Activated T-helper 17 cell treated with anti-CD3 and anti-CD28 coated beads, Interleukin-2, amount 50 U/mL, for 72 hours (primary cell): Measurements from ENCODE around the gene SH3GLB2. TPM values are rescaled to one million over a fixed set of nuclear protein-coding genes. Genes with fewer than 3 reads are reported as not detected.
"Not testable (repeated sequence)": the region's sequence is repeated elsewhere in the genome, so short reads cannot be mapped to it uniquely, and the experiment has no call there.

ENCODE experiments used
- ATAC-seq: fragments of 150-1000 bp; cut with Tn5 transposase; replicated peaks from 2 replicates; pipeline ENCODE4 v1.10.0; 2021; ENCODE audit warnings: mild to moderate bottlenecking, moderate library complexity
- H3K27ac Mint-ChIP-seq: one replicate; pipeline ENCODE4 v1.8.0; 2022; ENCODE audit warnings: mixed read lengths
- H3K27me3 Mint-ChIP-seq: one replicate; pipeline ENCODE4 v1.8.0; 2022; ENCODE audit warnings: mixed read lengths
- H3K36me3 Mint-ChIP-seq: one replicate; pipeline ENCODE4 v1.8.0; 2022; ENCODE audit warnings: low read depth, mild to moderate bottlenecking, mixed read lengths
- H3K4me1 Mint-ChIP-seq: one replicate; pipeline ENCODE4 v1.8.0; 2022; ENCODE audit warnings: mixed read lengths
- H3K4me3 Mint-ChIP-seq: one replicate; pipeline ENCODE4 v1.8.0; 2022; ENCODE audit warnings: mild to moderate bottlenecking, mixed read lengths
- H3K9me3 Mint-ChIP-seq: one replicate; pipeline ENCODE4 v1.8.0; 2022; ENCODE audit warnings: mixed read lengths
- total RNA-seq, 2 donors: library from RNA; stranded (reverse); gene quantifications; one replicate each; pipeline ENCODE4 v1.2.3, GENCODE V29; 2022

SH3GLB2 gene
- total RNA-seq, 2 donors from 2014 or later: 57.7 to 76.0 TPM

DNA sequence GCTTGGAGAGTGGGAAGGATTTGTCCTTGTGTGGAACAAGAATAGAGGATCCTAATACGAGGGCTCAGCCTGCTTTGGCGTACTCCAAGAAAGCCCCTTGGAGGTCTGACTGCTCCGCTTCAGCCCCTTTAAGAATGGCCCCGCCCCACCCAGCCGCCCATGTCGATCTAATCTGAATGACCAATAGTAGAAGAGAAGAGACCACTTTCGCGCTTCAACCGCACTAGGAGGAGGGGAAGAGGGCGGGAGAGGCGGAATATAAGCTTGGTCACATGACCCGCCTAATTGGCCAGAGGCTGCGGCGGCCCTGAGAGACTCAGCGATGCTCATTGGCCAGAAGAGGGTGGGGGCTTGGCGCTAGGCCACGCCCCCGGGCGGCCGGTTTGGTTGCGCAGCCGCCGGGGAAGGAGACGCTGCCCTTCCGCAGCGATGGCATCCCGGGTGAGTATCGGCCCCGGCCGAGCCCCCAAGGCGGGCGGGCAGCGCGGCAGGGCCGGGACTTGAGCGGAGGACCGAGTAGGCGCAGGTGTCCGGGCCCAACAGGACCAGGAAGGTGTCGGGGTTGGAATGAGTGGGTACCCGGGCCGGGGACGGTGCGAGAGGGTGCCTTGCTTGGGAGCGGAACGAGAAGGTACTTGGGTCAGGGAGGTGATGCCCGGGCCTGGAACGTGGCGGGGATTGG is 8.3 kb upstream of the SH3GLB2 start, which contains the start of gene MIGA2:
TSS of gene MIGA2 (plus strand) at position 386 of the 682 bp plus-strand sequence. CDS start 3,969 bp downstream, outside the sequence.
- peak within 1 kb of the TSS; percentile 87 for H3K27ac Mint-ChIP-seq
- peak within 1 kb of the TSS; percentile 93 for H3K4me3 Mint-ChIP-seq
- H3K36me3 Mint-ChIP-seq: peaks cover under 1% of the 10 kb centered on the region
- peak; percentile 99 for ATAC-seq
- no peaks in the 10 kb centered on the region for H3K27me3 Mint-ChIP-seq
- no peaks in the 10 kb centered on the region for H3K9me3 Mint-ChIP-seq
- H3K4me1 Mint-ChIP-seq: peaks cover 8% of the 10 kb centered on the region

DNA sequence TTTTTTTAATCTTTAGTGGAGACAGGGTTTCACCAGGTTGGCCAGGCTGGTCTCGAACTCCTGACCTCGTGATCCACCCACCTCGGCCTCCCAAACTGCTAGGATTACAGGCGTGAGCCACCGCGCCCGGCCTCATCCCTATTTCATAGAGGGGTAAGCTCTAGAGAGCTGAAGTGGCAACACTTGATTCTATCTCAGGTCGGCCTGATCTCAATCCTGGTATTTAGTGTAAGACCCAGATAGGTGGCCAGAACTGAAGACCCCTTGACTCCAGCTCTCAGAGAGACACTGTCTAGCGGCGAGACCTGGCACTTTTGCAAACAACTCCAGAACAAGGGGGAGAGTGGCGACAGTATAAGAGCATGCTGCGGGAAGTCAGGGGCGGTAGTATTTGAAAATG is 7.7 kb upstream of the SH3GLB2 start:
- H3K36me3 Mint-ChIP-seq, H3K9me3 Mint-ChIP-seq, H3K4me1 Mint-ChIP-seq, H3K27me3 Mint-ChIP-seq: not testable (repeated sequence)
- Mint-ChIP-seq H3K27ac (peak overlapping the region; percentile 87), H3K4me3 (peak overlapping the region; percentile 93)
- ATAC-seq: peak; percentile 3

DNA sequence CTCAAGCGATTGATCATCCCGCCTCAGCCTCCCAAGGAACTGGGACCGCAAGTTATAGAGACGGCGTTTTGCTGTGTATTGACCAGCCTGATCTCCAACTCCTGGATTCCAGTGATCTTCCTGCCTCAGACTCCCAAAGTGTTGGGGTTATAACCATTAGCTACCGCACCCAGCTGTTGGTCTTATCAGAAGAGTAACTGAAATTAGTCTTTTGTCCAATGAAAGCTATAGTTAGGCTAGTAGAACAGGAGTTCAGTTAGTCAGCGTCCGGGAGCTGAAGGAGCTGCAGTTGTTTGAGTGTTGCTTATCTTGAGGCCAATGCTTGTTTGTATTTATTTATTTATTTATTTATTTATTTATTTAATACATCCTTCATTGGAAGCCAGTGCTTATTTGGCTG is 5.1 kb upstream of the SH3GLB2 start:
- peaks cover 8% of the 10 kb centered on the region for H3K4me1 Mint-ChIP-seq
- H3K36me3 Mint-ChIP-seq: no peaks in the 10 kb centered on the region

DNA sequence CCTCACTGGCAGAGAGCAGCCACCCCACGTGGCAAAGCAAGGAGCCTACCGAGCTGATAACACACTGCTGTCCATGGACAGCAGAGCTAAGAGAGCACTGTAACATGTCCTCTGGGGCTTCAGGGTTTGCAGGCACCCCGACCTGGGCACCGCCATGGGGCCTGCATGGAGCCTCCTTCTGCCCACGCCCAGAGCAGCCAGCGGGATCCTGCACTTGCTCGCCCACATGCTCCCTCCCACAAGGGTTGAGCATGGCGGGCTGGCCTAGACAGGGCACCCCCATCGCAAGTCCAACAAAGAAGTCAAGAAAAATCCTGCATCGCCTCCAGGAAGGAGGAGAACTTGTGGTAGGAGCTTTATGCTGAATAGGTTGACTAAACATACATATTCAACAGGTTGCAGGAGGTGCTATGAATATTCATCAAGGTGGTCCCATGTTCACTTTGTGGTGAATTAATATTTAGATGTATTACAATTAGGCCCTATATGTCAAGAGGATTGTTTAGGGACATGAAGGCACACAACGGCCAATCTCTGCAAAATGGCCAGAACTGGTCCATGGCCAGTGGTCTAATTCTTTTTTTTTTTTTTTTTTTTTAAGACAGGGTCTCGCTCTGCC is 4.5 kb upstream of the SH3GLB2 start:
- no peaks in the 10 kb centered on the region for H3K27me3 Mint-ChIP-seq
- no peaks in the 10 kb centered on the region for H3K9me3 Mint-ChIP-seq
- no peak overlapping the region for H3K4me3 Mint-ChIP-seq

More for the DNA sequence above, 5.1 kb upstream of the SH3GLB2 start:
- no peak overlapping the region for H3K27ac Mint-ChIP-seq
- no peaks in the 10 kb centered on the region for H3K9me3 Mint-ChIP-seq
- H3K27me3 Mint-ChIP-seq: no peaks in the 10 kb centered on the region
- no peak for ATAC-seq
- no peak overlapping the region for H3K4me3 Mint-ChIP-seq

DNA sequence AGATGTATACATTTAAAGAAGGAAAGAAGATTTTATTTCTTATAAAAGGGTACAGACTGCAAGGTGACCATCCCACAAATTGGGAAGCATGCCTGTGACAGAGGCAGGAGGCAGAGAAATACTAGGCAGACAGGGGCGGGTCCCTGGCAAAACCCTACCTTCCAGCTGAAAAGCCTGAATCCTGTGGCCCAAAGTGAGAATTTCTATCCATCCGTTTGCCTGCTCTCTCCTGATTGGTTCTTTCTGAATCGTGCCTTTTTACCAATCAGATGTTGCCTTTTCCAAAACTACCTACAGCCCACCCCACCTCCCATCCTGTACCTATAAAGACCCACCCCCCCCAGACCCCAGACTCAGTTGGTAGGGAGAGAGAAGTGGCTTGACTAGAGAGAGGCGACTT is 3.4 kb upstream of the SH3GLB2 start:
- no peaks in the 10 kb centered on the region for H3K27me3 Mint-ChIP-seq
- H3K9me3 Mint-ChIP-seq: no peaks in the 10 kb centered on the region
- H3K27ac Mint-ChIP-seq: no peak overlapping the region
- ATAC-seq: no peak
- no peak overlapping the region for H3K4me3 Mint-ChIP-seq
- peaks cover 4% of the 10 kb centered on the region for H3K4me1 Mint-ChIP-seq
- H3K36me3 Mint-ChIP-seq: no peaks in the 10 kb centered on the region

More for the DNA sequence above, 4.5 kb upstream of the SH3GLB2 start:
- Mint-ChIP-seq H3K4me1 (peaks cover 8% of the 10 kb centered on the region), H3K36me3 (no peaks in the 10 kb centered on the region), H3K27ac (no peak overlapping the region)
- ATAC-seq: no peak

DNA sequence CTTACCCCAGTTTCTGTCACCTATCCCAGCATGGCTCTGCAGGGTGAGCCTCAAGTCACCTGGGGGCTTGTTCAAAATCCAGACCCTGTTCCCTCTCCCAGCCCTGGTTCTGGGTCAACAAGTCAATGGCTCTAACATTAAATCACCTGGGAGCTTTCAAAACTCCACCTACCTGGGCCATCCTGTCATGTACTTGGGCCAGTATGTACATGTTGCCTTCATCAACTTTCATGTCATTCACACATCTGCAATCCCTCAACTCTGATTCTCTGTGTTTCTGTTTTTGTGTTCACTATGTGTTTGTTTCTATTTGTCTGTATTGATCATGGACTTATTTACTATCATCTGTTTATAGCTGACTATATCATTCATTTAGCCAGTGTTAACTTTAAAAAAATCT is 2.1 kb upstream of the SH3GLB2 start:
- peaks cover 9% of the 10 kb centered on the region for H3K4me1 Mint-ChIP-seq
- H3K36me3 Mint-ChIP-seq: no peaks in the 10 kb centered on the region
- no peak overlapping the region for H3K4me3 Mint-ChIP-seq
- H3K9me3 Mint-ChIP-seq: no peaks in the 10 kb centered on the region
- no peak for ATAC-seq
- no peak overlapping the region for H3K27ac Mint-ChIP-seq
- H3K27me3 Mint-ChIP-seq: no peaks in the 10 kb centered on the region

DNA sequence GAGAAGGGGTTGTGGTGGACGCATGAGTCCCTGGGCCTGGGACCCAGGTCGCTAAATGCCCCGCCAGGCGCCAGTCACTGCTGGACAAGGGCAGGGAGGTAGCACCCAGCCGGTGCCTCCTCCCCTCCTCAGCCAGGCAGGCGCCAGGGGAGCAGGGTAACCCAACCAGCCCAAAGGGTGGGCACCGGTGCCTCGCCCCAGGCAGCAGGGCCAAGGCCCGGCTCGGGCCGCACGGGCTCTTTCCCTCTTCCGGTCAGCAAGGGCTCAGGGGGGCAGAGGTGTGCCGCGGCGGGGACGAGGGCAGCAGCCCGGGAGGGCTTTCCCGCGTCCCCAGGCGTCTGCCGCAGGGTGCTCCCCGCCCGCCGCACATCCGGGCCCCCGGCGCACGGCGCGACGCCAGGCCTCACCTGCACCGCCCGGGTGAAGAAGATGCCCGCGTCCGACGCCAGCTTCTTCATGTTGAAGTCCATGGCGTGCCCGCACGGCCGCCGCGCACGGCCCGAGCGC is 393 bp downstream of the SH3GLB2 start:
- H3K27ac Mint-ChIP-seq: peak overlapping the region; percentile 87
- H3K4me3 Mint-ChIP-seq: peak overlapping the region; percentile 93
- H3K36me3 Mint-ChIP-seq: no peaks in the 10 kb centered on the region
- H3K27me3 Mint-ChIP-seq: no peaks in the 10 kb centered on the region
- ATAC-seq: peak; percentile 77
- no peaks in the 10 kb centered on the region for H3K9me3 Mint-ChIP-seq
- H3K4me1 Mint-ChIP-seq: peaks cover 11% of the 10 kb centered on the region

DNA sequence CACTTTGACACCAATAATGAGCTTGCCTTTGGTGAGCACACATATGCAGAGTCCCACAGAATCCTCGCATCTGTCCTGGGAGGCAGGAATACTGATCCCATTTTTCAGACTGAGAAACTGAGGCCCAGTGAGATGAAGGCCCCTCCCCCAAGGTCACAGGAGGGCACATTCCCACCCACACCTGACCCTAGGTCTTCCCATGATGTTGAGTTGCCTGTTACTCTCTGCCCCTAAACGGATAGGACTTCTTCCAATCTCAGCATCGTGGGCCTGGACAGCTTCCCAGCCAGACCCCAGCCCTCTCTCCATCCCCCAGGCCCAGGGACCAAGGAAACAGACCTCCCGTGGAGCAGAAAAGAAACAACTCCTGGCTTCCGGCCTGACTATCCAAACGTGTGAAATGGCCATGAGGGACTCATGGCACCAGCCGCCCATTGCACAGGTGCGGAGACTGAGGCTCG is 877 bp downstream of the SH3GLB2 start:
- H3K27ac Mint-ChIP-seq: peak overlapping the region; percentile 87
- no peaks in the 10 kb centered on the region for H3K9me3 Mint-ChIP-seq
- no peak for ATAC-seq
- H3K4me1 Mint-ChIP-seq: peaks cover 14% of the 10 kb centered on the region
- H3K27me3 Mint-ChIP-seq: no peaks in the 10 kb centered on the region
- peak overlapping the region; percentile 93 for H3K4me3 Mint-ChIP-seq
- peaks cover 1% of the 10 kb centered on the region for H3K36me3 Mint-ChIP-seq

DNA sequence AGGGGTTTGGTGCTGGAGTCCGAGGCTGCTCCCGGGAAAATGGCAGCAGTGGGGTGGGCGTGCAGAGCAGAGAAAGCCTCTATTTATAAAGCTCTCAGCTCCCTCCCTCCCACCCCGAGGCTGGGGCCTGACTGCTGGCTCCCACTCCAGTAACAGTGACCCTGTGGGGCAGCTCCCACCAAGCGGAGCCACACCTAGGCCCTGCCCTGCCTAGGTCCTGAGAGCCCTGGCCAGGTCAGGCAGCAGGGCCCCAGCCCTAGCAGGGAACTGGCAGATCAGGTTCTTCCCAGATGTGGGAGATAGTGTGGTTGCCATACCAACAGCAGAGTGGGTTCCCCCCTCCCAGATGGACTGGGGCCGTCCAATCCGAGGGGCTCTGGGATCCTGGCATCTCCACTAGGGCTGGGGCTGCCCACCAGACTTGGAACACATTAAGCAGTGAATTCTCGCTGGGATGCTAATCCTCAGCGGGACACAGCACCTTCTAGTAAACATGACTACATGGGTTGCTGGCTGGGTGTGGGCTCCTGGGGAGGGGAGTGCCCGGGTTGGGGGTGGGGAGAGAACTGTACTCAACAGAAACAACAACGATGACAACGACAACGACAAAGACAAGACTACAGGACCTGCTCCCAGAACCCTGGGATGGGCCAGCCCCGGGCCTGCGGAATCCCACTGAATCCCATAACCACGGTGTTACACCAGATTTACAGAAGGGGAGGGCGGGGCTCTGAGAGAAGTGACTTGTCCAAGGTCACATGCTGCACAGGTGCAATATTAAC is 1.5 kb downstream of the SH3GLB2 start:
- ATAC-seq: no peak
- Mint-ChIP-seq H3K36me3 (peaks cover 6% of the 10 kb centered on the region), H3K9me3 (no peaks in the 10 kb centered on the region), H3K4me1 (peaks cover 19% of the 10 kb centered on the region), H3K27ac (peak overlapping the region; percentile 87), H3K27me3 (no peaks in the 10 kb centered on the region), H3K4me3 (peak overlapping the region; percentile 93)

DNA sequence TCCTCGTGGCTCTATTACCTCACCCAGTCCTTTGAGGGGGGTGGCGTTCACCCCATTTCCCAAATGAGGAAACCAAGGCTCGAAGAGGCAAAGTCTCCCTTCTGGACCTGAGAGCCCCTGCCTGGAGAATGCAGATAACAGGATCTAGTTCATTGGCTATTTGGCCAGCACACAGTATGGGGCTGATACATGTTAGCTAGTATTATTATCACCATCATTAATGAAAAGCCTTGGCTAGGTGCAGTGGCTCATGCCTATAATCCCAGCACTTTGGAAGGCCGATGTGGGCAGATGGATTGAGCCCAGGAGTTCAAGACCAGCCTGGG is 4.3 kb downstream of the SH3GLB2 start:
- Mint-ChIP-seq H3K36me3 (peaks cover 17% of the 10 kb centered on the region), H3K4me3 (no peak overlapping the region), H3K4me1 (peaks cover 19% of the 10 kb centered on the region), H3K27ac (no peak overlapping the region), H3K9me3 (no peaks in the 10 kb centered on the region), H3K27me3 (no peaks in the 10 kb centered on the region)
- no peak for ATAC-seq

DNA sequence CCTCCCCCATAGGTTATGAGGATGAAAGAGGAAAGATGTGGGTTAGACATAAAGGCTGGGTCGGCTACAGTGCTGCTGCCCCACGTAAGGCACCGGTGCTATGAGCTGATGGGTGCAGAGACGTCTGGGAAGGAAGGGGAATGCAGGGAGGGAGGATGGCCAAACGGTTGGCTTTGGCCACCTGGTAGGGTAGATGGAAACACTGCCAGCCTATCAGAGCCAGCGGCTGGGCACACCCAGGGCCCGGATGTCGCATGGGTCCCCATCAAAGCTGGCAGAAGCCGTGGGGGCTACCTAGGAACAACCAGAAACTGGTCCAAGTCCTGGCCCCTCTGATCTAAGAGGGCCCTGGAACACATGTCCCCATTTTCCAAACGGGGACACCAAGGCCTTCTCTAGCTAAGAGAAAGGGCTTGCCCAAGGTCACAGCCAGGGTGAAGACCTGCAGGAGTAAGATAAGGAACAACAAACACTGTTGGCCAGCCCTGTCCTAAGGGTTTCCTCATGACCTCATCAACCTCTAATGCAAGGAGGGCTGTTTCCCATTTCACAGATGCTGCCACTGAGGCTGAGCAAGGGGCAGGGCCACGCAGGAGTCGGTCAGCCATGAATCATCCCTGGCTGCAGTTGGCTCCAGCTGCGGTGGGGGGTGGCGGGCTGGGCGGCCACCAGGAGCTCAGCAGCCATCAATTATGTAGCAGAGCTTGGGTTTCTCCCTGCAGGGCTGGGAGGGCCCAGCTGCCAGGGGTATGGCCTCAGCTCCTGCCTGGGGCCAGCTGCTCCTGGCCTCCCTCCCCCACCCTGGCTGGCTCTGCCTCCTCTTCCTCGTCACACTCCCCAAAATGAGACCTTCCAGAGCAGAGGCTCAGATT is 4.9 kb downstream of the SH3GLB2 start:
- no peak for ATAC-seq
- Mint-ChIP-seq H3K27ac (peak overlapping the region; percentile 64), H3K4me1 (peaks cover 19% of the 10 kb centered on the region), H3K36me3 (peaks cover 23% of the 10 kb centered on the region), H3K9me3 (no peaks in the 10 kb centered on the region), H3K4me3 (no peak overlapping the region), H3K27me3 (no peaks in the 10 kb centered on the region)

DNA sequence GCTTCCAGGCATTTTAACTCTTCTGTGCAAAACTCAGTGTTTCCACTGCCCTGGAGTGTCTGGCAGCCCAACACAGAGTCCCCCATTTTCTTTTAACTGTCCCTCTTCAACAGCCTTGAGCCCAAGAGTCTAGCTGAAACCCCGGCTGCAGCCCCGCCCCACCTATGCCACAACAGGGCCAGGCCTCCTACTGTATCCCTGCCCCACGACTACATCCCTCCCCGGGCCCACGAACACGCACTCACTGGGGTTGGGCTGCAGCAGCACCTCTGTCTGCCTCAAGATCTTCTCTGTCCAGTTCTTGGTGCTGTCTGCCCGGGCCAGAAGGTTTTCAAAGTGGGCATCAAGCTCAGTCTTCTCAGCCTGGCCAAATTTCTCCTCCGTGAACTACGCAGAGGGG is 6.1 kb downstream of the SH3GLB2 start:
- ATAC-seq: no peak
- H3K4me1 Mint-ChIP-seq: peaks cover 14% of the 10 kb centered on the region
- H3K9me3 Mint-ChIP-seq: no peaks in the 10 kb centered on the region
- H3K27ac Mint-ChIP-seq: peak overlapping the region; percentile 64
- H3K36me3 Mint-ChIP-seq: peaks cover 36% of the 10 kb centered on the region
- no peak overlapping the region for H3K4me3 Mint-ChIP-seq
- no peaks in the 10 kb centered on the region for H3K27me3 Mint-ChIP-seq

DNA sequence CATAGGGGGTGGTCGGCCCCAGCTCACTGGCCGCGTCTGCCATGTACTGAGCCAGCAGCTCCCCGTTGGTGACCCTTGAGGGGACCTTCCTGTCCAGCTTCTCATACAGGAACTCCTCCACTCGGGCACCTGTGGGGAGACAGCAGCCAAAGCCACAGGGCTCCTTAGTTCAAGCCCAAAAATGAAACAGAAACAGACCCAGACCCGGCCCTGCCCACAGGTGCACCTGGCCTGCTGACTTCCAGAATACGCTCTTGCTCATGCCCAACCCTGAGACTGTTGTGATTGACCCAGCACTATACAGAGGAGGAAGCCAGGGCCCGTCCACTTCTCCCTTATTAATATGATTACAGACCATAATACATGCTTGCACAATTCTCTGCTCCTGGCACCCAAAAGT is 7.0 kb downstream of the SH3GLB2 start:
- H3K27ac Mint-ChIP-seq: peak overlapping the region; percentile 25
- H3K9me3 Mint-ChIP-seq: no peaks in the 10 kb centered on the region
- no peaks in the 10 kb centered on the region for H3K27me3 Mint-ChIP-seq
- H3K4me3 Mint-ChIP-seq: no peak overlapping the region
- peaks cover 14% of the 10 kb centered on the region for H3K4me1 Mint-ChIP-seq
- peaks cover 45% of the 10 kb centered on the region for H3K36me3 Mint-ChIP-seq
- ATAC-seq: no peak

DNA sequence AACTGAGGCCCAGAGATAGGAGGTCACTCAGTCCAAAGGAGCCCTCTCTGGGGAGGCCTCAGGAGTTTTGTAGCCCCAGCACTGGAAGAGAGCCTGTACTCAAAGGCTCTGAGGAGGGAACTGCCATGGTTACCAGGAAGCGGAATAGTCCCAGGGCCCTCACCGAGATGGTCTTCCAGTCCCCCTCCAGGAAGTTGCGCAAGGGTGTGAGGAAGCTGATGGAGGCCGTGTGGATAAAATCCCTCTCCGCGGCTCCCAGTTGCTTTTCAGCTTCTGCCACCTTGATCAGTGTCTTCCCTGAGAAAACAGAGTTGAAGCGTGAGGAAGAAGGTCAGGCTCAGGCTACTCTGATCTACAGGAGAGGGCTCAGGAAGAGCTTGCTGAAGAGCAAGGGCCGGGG is 13.5 kb downstream of the SH3GLB2 start:
- no peak for ATAC-seq
- Mint-ChIP-seq H3K4me1 (no peaks in the 10 kb centered on the region), H3K4me3 (no peak overlapping the region), H3K36me3 (peaks cover 83% of the 10 kb centered on the region), H3K9me3 (no peaks in the 10 kb centered on the region), H3K27me3 (no peaks in the 10 kb centered on the region), H3K27ac (no peak overlapping the region)
